ENCODE results near the gene HES6. TPM values are rescaled to one million over a fixed set of nuclear protein-coding genes. Genes with fewer than 3 reads are reported as not detected.

The HES6 gene
- total and polyA plus RNA-seq, 2 experiments from 2014 or later = 38.8 to 76.3 TPM

DNA sequence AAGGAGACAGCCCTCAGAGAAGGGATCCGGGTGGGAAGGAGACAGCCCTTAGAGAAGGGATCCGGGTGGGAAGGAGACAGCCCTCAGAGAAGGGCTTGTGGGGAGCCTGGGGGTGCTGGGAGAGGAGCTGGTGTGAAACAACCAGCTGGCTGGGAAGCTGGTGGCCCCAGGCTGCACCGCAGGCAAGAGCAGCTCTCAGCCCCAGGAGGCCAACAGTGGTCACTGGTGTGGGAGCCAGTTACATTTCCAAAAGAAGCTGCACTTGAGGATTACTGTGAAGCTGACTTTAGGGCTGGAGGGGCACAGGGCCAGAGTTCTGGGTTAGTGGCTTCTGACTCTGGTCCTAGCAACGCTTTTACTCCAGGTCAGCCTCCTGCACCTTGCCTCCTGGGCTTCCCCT lies 3.3 kb downstream of the HES6 start:
- Histone ChIP-seq H3K4me1 (ENCODE audit: insufficient read depth) (no peaks in the 10 kb centered on the region; the same call in 1 of the 2 replicates), H3K4me2 (no peak overlapping the region), H3K27me3 (ENCODE audit: insufficient read depth) (peaks cover 51% of the 10 kb centered on the region), H3K4me3 (no peak overlapping the region), H3K79me2 (replicated peaks; ENCODE audit: insufficient read depth) (no peaks in the 10 kb centered on the region), H3K27ac (ENCODE audit: low read depth) (no peak overlapping the region), H3K36me3 (ENCODE audit: insufficient read depth) (no peaks in the 10 kb centered on the region), H3F3A (replicated peaks; ENCODE audit: low read depth) (no peaks in the 10 kb centered on the region), H2AFZ (no peak overlapping the region), H4K20me1 (replicated peaks; ENCODE audit: insufficient read depth) (peaks cover 6% of the 10 kb centered on the region; the same call in 1 of the 2 replicates), H3K9me2 (ENCODE audit: insufficient read depth) (peaks cover 3% of the 10 kb centered on the region)
- Mint-ChIP-seq H3K36me3 (ENCODE audit: low read depth) (peaks cover 7% of the 10 kb centered on the region), H3K4me3 (no peak overlapping the region), H3K4me1 (peaks cover under 1% of the 10 kb centered on the region), H3K27ac (no peak overlapping the region), H3K27me3 (ENCODE audit: insufficient read depth, low read depth, poor library complexity) (peaks cover 46% of the 10 kb centered on the region), H3K9me3 (peaks cover 8% of the 10 kb centered on the region)
- ATAC-seq (no peak), DNase-seq (ENCODE audit: low spot score) (no peak)
- TF ChIP-seq ZNF114 (CRISPR knock-in tag; IDR thresholded peaks at IDR 0.05) (no peak), STAT1 (IDR thresholded peaks at IDR 0.05; ENCODE audit: unreplicated experiment) (no peak), REST (IDR thresholded peaks at IDR 0.05; ENCODE audit: unreplicated experiment) (no peak), CREB1 (CRISPR knock-in tag; IDR thresholded peaks at IDR 0.05; ENCODE audit: low read depth) (no peak), ZNF331 (CRISPR knock-in tag; IDR thresholded peaks at IDR 0.05; ENCODE audit: low read depth) (no peak), NANOG (IDR thresholded peaks at IDR 0.05; ENCODE audit: borderline replicate concordance) (no peak), JUNB (IDR thresholded peaks at IDR 0.05; ENCODE audit: unreplicated experiment) (no peak), POLR2AphosphoS5 (IDR thresholded peaks at IDR 0.05; ENCODE audit: low read depth) (no peak), EZH2phosphoT487 (IDR thresholded peaks at IDR 0.05; ENCODE audit: unreplicated experiment) (no peak), EZH2 (IDR thresholded peaks at IDR 0.05; ENCODE audit: low read depth, unreplicated experiment) (no peak), ETS1 (IDR thresholded peaks at IDR 0.05) (no peak)
- TF ChIP-seq, protein P1, sequence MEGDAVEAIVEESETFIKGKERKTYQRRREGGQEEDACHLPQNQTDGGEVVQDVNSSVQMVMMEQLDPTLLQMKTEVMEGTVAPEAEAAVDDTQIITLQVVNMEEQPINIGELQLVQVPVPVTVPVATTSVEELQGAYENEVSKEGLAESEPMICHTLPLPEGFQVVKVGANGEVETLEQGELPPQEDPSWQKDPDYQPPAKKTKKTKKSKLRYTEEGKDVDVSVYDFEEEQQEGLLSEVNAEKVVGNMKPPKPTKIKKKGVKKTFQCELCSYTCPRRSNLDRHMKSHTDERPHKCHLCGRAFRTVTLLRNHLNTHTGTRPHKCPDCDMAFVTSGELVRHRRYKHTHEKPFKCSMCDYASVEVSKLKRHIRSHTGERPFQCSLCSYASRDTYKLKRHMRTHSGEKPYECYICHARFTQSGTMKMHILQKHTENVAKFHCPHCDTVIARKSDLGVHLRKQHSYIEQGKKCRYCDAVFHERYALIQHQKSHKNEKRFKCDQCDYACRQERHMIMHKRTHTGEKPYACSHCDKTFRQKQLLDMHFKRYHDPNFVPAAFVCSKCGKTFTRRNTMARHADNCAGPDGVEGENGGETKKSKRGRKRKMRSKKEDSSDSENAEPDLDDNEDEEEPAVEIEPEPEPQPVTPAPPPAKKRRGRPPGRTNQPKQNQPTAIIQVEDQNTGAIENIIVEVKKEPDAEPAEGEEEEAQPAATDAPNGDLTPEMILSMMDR (conservative IDR thresholded peaks at IDR 0.05; ENCODE audit: low read depth in 2 of 2) = no peak
- TF ChIP-seq, protein P2, sequence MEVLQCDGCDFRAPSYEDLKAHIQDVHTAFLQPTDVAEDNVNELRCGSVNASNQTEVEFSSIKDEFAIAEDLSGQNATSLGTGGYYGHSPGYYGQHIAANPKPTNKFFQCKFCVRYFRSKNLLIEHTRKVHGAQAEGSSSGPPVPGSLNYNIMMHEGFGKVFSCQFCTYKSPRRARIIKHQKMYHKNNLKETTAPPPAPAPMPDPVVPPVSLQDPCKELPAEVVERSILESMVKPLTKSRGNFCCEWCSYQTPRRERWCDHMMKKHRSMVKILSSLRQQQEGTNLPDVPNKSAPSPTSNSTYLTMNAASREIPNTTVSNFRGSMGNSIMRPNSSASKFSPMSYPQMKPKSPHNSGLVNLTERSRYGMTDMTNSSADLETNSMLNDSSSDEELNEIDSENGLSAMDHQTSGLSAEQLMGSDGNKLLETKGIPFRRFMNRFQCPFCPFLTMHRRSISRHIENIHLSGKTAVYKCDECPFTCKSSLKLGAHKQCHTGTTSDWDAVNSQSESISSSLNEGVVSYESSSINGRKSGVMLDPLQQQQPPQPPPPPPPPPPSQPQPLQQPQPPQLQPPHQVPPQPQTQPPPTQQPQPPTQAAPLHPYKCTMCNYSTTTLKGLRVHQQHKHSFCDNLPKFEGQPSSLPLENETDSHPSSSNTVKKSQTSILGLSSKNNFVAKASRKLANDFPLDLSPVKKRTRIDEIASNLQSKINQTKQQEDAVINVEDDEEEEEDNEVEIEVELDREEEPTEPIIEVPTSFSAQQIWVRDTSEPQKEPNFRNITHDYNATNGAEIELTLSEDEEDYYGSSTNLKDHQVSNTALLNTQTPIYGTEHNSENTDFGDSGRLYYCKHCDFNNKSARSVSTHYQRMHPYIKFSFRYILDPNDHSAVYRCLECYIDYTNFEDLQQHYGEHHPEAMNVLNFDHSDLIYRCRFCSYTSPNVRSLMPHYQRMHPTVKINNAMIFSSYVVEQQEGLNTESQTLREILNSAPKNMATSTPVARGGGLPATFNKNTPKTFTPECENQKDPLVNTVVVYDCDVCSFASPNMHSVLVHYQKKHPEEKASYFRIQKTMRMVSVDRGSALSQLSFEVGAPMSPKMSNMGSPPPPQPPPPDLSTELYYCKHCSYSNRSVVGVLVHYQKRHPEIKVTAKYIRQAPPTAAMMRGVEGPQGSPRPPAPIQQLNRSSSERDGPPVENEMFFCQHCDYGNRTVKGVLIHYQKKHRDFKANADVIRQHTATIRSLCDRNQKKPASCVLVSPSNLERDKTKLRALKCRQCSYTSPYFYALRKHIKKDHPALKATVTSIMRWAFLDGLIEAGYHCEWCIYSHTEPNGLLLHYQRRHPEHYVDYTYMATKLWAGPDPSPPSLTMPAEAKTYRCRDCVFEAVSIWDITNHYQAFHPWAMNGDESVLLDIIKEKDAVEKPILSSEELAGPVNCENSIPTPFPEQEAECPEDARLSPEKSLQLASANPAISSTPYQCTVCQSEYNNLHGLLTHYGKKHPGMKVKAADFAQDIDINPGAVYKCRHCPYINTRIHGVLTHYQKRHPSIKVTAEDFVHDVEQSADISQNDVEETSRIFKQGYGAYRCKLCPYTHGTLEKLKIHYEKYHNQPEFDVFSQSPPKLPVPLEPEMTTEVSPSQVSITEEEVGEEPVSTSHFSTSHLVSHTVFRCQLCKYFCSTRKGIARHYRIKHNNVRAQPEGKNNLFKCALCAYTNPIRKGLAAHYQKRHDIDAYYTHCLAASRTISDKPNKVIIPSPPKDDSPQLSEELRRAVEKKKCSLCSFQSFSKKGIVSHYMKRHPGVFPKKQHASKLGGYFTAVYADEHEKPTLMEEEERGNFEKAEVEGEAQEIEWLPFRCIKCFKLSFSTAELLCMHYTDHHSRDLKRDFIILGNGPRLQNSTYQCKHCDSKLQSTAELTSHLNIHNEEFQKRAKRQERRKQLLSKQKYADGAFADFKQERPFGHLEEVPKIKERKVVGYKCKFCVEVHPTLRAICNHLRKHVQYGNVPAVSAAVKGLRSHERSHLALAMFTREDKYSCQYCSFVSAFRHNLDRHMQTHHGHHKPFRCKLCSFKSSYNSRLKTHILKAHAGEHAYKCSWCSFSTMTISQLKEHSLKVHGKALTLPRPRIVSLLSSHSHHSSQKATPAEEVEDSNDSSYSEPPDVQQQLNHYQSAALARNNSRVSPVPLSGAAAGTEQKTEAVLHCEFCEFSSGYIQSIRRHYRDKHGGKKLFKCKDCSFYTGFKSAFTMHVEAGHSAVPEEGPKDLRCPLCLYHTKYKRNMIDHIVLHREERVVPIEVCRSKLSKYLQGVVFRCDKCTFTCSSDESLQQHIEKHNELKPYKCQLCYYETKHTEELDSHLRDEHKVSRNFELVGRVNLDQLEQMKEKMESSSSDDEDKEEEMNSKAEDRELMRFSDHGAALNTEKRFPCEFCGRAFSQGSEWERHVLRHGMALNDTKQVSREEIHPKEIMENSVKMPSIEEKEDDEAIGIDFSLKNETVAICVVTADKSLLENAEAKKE (CRISPR knock-in tag; IDR thresholded peaks at IDR 0.05) = no peak

Measured in GM23338 (cell line).